ENCODE data around the gene NGEF.

NGEF gene

DNA sequence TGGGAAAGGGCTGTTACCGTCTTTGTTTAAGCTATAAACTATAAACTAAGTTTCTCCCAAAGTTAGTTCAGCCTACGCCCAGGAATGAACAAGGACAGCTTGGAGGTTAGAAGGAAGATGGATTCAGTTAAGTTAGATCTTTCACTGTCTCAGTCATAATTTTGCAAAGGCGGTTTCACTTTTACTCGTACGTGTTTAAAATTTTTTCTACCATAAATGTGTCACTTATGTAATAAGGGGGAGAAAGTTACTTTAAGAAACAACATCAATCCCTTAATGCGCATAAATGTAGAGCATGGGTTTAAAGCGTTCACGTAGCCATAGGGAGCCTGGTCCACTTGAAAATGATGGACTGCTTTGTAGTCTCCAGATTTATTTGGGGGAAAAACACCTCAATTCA is 71.7 kb downstream of the NGEF start:
- TF ChIP-seq, protein P1, sequence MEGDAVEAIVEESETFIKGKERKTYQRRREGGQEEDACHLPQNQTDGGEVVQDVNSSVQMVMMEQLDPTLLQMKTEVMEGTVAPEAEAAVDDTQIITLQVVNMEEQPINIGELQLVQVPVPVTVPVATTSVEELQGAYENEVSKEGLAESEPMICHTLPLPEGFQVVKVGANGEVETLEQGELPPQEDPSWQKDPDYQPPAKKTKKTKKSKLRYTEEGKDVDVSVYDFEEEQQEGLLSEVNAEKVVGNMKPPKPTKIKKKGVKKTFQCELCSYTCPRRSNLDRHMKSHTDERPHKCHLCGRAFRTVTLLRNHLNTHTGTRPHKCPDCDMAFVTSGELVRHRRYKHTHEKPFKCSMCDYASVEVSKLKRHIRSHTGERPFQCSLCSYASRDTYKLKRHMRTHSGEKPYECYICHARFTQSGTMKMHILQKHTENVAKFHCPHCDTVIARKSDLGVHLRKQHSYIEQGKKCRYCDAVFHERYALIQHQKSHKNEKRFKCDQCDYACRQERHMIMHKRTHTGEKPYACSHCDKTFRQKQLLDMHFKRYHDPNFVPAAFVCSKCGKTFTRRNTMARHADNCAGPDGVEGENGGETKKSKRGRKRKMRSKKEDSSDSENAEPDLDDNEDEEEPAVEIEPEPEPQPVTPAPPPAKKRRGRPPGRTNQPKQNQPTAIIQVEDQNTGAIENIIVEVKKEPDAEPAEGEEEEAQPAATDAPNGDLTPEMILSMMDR (IDR thresholded peaks at IDR 0.05; ENCODE audit: low read depth, low read length, missing control alignments) = no peak
- in situ Hi-C loops (cut with HindIII; ENCODE audit: low sequenced_read_pairs) = no loop called here
- DNase-seq (ENCODE audit: low read depth) = no peak
- H3K4me3 ChIP-seq (ENCODE audit: low read depth, low read length) = no peak overlapping the region

DNA sequence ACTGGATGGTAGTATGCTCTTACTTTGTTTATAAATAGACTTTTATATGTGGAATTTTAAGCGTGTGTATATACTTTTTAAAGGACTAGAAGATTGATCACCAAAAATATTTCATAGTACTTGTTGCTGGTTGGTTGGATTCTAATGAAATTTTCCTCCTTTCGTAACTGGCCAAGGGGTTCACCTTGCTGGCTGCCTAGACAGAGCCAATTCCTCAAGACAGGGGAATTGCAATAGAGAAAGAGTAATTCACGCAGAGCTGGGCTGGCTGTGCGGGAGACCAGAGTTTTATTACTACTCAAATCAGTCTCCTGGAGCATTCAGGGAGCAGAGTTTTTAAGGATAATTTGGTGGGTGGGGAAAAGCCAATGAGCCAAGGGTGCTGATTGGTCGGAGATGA is 72.3 kb downstream of the NGEF start:
- in situ Hi-C loops (cut with HindIII; ENCODE audit: low sequenced_read_pairs) = no loop called here
- TF ChIP-seq, protein P1 (IDR thresholded peaks at IDR 0.05; ENCODE audit: low read depth, low read length, missing control alignments) = no peak
- no peak for DNase-seq (ENCODE audit: low read depth)
- H3K4me3 ChIP-seq (ENCODE audit: low read depth, low read length) = no peak overlapping the region

DNA sequence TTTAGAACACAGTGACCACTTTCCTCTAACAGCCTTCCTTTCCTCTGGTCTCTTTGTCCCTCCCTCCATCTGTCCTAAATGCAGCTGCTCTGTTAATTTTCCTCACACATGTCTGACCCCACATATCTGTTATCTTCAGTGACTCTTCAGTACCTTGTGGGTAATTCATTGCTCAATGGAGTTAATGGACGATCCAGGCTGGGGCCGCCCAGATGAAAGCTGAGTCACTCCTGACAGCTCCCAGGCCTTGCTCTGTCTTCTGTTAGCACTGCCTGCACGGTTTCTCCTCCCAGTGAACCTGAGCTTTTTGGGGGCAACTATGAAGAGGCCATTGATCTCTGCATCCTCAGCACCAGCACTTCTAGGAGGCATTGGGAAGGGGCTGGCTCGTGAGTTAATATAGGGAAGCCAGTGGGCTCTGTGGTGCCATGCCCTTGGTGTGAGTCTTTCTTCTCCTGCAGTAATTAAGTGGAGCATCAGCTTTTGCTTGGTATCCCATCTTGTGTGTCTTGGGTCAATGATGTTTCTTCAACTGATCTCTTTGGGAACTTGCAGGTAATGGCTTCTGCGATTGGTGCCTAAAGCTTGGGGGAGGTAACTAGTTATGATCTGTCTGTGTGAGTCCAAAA is 75.7 kb downstream of the NGEF start:
- no peak overlapping the region for H3K4me3 ChIP-seq (ENCODE audit: low read depth, low read length)
- TF ChIP-seq, protein P1 (IDR thresholded peaks at IDR 0.05; ENCODE audit: low read depth, low read length, missing control alignments) = no peak
- DNase-seq (ENCODE audit: low read depth) = no peak

DNA sequence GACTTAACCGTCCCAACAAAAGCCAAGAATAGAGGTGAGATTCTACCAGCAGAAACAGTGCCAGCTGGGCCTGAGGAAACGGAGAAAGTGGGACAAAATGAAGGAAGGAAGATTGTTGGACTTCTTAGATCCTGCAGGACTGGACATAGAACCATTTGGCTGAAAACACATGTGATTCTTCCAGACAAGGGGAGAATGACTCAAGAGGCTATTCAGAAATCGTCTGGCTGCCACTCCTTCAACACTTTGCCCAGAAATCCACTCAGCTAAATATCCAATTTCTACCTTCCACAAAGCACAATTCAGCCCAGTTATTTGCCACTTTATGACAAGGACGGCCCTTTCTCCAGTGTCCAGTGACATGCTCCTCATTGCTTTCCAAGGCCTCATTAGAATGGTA is 81.4 kb downstream of the NGEF start:
- DNase-seq (ENCODE audit: low read depth) = no peak
- no peak overlapping the region for H3K4me3 ChIP-seq (ENCODE audit: low read depth, low read length)
- TF ChIP-seq, protein P1 (IDR thresholded peaks at IDR 0.05; ENCODE audit: low read depth, low read length, missing control alignments) = no peak
- in situ Hi-C loops (cut with HindIII; ENCODE audit: low sequenced_read_pairs) = no loop called here

More for the DNA sequence above, 75.7 kb downstream of the NGEF start:
- in situ Hi-C loops (cut with HindIII; ENCODE audit: low sequenced_read_pairs) = no loop called here

DNA sequence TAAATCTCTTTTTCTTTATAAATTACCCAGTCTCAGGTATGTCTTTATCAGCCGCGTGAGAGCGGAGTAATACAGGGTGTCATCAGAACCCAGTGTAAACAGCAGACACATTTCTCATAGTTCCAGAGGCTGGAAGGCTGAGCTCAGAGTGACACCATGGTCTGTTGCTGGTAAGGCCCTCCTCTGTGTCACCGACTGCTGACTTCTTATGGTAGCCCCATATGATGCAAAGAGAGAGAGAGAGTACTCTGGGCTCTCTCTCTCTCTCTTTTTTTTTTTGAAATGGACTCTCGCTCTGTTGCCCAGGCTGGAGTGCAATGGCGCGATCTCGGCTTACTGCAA is 83.0 kb downstream of the NGEF start:
- in situ Hi-C loops (cut with HindIII; ENCODE audit: low sequenced_read_pairs) = no loop called here
- DNase-seq (ENCODE audit: low read depth) = no peak

DNA sequence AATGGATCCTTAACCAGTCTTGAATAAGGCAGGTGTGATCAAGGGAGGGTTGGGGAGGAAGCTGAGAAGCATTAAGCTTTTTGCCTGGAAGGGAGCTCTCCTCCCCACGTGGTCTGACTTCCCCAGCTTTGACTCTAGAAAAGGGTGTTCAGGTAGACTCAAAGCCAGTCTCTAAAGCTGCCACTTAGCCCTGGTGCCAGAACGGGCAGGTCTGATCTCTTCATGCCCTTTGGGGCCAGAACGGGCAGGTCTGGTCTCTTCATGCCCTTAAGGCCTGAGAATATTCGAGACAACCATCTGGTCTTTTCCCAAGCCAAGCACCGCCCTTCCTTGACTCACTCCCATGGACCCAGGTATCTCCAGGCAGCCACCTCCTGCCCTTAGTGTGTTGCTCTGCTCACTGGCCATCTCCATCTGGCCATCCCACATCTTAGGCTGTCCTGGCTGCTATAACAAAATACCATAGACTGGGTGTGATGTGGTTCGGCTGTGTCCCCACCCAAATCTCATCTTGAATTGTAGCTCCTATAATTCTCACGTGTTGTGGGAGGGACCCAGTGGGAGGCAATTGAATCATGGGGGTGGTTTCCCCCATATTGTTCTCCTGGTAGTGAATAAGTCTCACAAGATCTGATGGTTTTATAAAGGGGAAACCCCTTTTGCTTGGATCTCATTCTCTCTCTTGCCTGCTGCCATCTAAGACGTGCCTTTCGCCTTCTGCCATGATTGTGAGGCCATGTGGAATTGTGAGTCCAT is 83.6 kb downstream of the NGEF start:
- H3K4me3 ChIP-seq (ENCODE audit: low read depth, low read length) = no peak overlapping the region
- DNase-seq (ENCODE audit: low read depth) = no peak
- TF ChIP-seq, protein P1 (IDR thresholded peaks at IDR 0.05; ENCODE audit: low read depth, low read length, missing control alignments) = no peak
- in situ Hi-C loops (cut with HindIII; ENCODE audit: low sequenced_read_pairs) = loop anchor here (5.0 kb wide), 1 partner anchor 68 kb away; no protein-coding TSS in a partner anchor

More for the DNA sequence above, 83.0 kb downstream of the NGEF start:
- H3K4me3 ChIP-seq (ENCODE audit: low read depth, low read length) = no peak overlapping the region
- TF ChIP-seq, protein P1 (IDR thresholded peaks at IDR 0.05; ENCODE audit: low read depth, low read length, missing control alignments) = no peak
